GM10266 (cell line): ENCODE measurements around the gene CST4.

Source experiments
- DNase-seq: peaks from one replicate; pipeline ENCODE4 v3.0.0; 2012; ENCODE audit errors: extremely low spot score
- CTCF ChIP-seq: IDR thresholded peaks from 2 replicates; pipeline ENCODE4 v1.5.1; 2012; ENCODE audit warnings: mild to moderate bottlenecking, low read depth; ENCODE audit not compliant: control insufficient read depth, insufficient read depth; ENCODE audit errors: missing control alignments

CST4 gene

GRCh38 chr20:23643659-23644058, 45.2 kb downstream of the CST4 start:
- no peak for TF ChIP-seq CTCF
- no peak for DNase-seq

- no peak for TF ChIP-seq CTCF
- DNase-seq = no peak
Measured at GRCh38 chr20:23641936-23642751, 46.7 kb downstream of the CST4 start.

- TF ChIP-seq CTCF = no peak
- DNase-seq = no peak
Measured at GRCh38 chr20:23640671-23641667, 47.9 kb downstream of the CST4 start.

GRCh38 chr20:23640018-23640601, 48.7 kb downstream of the CST4 start:
- DNase-seq = no peak
- TF ChIP-seq CTCF = no peak

GRCh38 chr20:23639490-23639958, 49.3 kb downstream of the CST4 start:
- TF ChIP-seq CTCF = no peak
- DNase-seq = no peak

- no peak for TF ChIP-seq CTCF
Measured at GRCh38 chr20:23638309-23638708, 50.5 kb downstream of the CST4 start.

More at GRCh38 chr20:23638309-23638708, 50.5 kb downstream of the CST4 start:
- no peak for DNase-seq
